Duodenal mucosa (tissue), 2 donors: ENCODE measurements around the gene ATXN10.

ENCODE experiments used
- H3K27ac ChIP-seq: one replicate; pipeline ENCODE4 v1.7.0; 2013; ENCODE audit warnings: low read depth, low read length
- H3K27me3 ChIP-seq, 2 donors: one replicate each; pipeline ENCODE4 v1.7.0; 2013; ENCODE audit warnings: low read length in 2 of 2, control low read depth in 1 of 2; ENCODE audit not compliant: insufficient read depth in 2 of 2, control insufficient read depth in 1 of 2
- H3K36me3 ChIP-seq, 2 donors: one replicate each; pipeline ENCODE4 v1.7.0; 2013; ENCODE audit warnings: low read length in 2 of 2, control low read depth in 1 of 2; ENCODE audit not compliant: insufficient read depth in 2 of 2, control insufficient read depth in 1 of 2
- H3K4me1 ChIP-seq, 2 donors: one replicate each; pipeline ENCODE4 v1.7.0; 2013; ENCODE audit warnings: low read length in 2 of 2, control low read depth in 1 of 2; ENCODE audit not compliant: insufficient read depth in 2 of 2, control insufficient read depth in 1 of 2
- H3K4me3 ChIP-seq, 2 donors: one replicate each; pipeline ENCODE4 v1.7.0; 2013; ENCODE audit warnings: low read length in 2 of 2, low read depth in 1 of 2
- H3K9ac ChIP-seq, 2 donors: one replicate each; pipeline ENCODE4 v1.7.0; 2013; ENCODE audit warnings: low read length in 2 of 2, low read depth in 1 of 2
- H3K9me3 ChIP-seq, 2 donors: one replicate each; pipeline ENCODE4 v1.7.0; 2013; ENCODE audit warnings: low read length in 2 of 2, control low read depth in 1 of 2; ENCODE audit not compliant: control insufficient read depth in 1 of 2

The ATXN10 gene

DNA sequence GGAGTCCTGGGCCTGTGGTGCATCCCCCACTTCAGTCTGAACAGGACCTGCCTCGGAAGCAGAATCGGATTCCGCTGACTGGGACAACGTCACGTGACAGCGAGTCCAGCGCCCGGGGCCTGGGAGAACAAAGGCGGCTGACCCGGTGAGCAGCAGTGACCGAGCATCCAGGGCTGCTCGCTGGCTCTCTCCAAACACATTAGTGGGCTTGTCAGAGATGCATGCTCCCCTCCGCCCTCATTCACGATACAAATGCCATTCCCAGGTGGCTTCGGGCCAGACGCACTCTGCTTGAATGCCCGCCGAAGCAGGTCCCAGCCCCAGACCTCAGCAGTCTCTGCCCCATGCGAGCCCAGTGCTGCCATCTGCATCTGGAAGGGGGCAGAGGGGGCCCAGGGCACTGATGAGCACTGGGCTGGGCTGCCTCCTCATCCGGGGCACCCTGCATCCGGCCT, 214.3 kb downstream of the ATXN10 start:
- no peaks in the 10 kb centered on the region for H3K4me1 ChIP-seq
- H3K36me3 ChIP-seq: no peaks in the 10 kb centered on the region
- H3K27ac ChIP-seq: no peak overlapping the region
- H3K4me3 ChIP-seq: no peak overlapping the region
- no peaks in the 10 kb centered on the region for H3K9me3 ChIP-seq
- H3K9ac ChIP-seq: no peak overlapping the region
- H3K27me3 ChIP-seq: peaks cover 9 to 27% of the 10 kb centered on the region in 2 donors

DNA sequence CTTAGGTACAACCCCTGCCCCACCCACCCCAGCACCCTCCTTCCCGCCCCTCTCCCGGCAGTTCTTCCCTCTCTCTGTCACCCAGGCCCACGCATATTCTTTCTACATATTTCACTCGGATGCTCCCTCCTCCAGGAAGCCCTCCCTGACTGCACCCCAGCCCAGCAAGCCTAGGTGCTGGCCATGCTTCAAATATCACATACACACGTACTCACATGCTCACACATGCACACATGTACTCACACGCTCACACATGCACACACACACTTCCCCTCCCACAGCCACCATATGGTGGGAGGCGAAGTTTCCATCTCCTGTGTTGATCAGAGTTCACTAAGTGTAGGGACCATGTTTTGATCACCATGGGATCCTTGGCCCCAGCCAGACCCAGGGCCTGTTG, 214.9 kb downstream of the ATXN10 start:
- no peak overlapping the region for H3K9ac ChIP-seq
- H3K4me1 ChIP-seq: no peaks in the 10 kb centered on the region
- peaks cover 4 to 22% of the 10 kb centered on the region in 2 donors for H3K27me3 ChIP-seq
- H3K36me3 ChIP-seq: no peaks in the 10 kb centered on the region
- no peaks in the 10 kb centered on the region for H3K9me3 ChIP-seq
- H3K4me3 ChIP-seq: no peak overlapping the region
- H3K27ac ChIP-seq: no peak overlapping the region

DNA sequence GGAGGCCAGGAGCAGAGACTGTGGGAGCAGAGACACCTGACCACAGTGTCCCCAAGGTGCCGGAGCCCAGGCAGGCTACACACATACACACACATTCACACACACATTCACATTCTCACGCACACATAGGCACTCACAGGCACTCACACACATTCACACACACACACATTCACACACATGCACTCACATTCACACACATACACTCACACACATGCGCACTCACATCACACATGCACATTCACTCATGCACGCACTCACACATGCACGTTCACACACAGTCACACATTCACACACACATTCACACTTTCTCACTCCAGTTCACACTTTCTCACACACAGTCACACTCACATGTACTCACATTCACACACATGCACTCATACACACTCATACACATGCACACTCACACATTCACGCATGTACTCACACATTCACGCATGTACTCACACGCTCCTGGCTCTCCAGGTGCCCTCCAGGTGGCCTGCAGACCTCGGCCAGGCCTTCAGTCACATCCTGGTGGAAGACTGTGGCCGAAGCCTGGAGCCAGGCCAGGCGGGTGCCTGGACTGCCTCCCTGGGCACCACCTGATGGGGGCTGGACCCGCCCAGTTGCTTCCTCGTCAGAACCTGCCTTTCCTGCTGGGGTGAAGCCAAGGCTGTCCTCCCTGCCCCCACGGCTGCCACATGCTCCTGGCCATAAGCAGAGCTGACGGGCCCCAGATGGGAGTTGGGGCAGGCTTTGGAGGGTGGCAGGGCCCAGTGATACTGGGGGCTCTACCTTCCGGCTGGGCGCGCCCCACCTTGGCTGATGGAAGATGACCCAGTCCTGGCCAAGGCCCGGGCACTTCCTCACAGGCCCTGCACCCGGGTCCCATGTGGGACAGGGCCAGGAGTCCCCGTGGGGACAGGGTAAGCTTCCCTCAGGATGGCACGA, 215.8 kb downstream of the ATXN10 start:
- H3K4me1 ChIP-seq: no peaks in the 10 kb centered on the region
- peaks cover 0 to 20% of the 10 kb centered on the region in 2 donors for H3K27me3 ChIP-seq
- H3K9ac ChIP-seq: no peak overlapping the region
- H3K4me3 ChIP-seq: no peak overlapping the region
- no peak overlapping the region for H3K27ac ChIP-seq
- H3K9me3 ChIP-seq: no peaks in the 10 kb centered on the region
- no peaks in the 10 kb centered on the region for H3K36me3 ChIP-seq

GRCh38 chr22:45888221-45889092, 216.8 kb downstream of the ATXN10 start:
- H3K4me1 ChIP-seq: no peaks in the 10 kb centered on the region
- no peak overlapping the region for H3K9ac ChIP-seq
- H3K9me3 ChIP-seq: no peaks in the 10 kb centered on the region
- H3K27ac ChIP-seq: peak overlapping the region; percentile 10
- H3K36me3 ChIP-seq: no peaks in the 10 kb centered on the region
- H3K4me3 ChIP-seq: no peak overlapping the region
- peaks cover 0 to 12% of the 10 kb centered on the region in 2 donors for H3K27me3 ChIP-seq

- H3K27ac ChIP-seq: no peak overlapping the region
- peaks cover 0 to 10% of the 10 kb centered on the region in 2 donors for H3K27me3 ChIP-seq
- H3K4me1 ChIP-seq: no peaks in the 10 kb centered on the region
- no peak overlapping the region for H3K4me3 ChIP-seq
- H3K9me3 ChIP-seq: no peaks in the 10 kb centered on the region
- H3K9ac ChIP-seq: no peak overlapping the region
- no peaks in the 10 kb centered on the region for H3K36me3 ChIP-seq
Observed at GRCh38 chr22:45889093-45889538, 217.5 kb downstream of the ATXN10 start.

- Histone ChIP-seq H3K4me3 (no peak overlapping the region), H3K27me3 (peaks cover 0 to 10% of the 10 kb centered on the region in 2 donors), H3K27ac (no peak overlapping the region), H3K9me3 (no peaks in the 10 kb centered on the region), H3K9ac (no peak overlapping the region), H3K4me1 (no peaks in the 10 kb centered on the region), H3K36me3 (no peaks in the 10 kb centered on the region)
Observed at GRCh38 chr22:45889539-45890350, 218.1 kb downstream of the ATXN10 start.

GRCh38 chr22:45890351-45890635, 218.7 kb downstream of the ATXN10 start:
- no peaks in the 10 kb centered on the region for H3K4me1 ChIP-seq
- H3K27me3 ChIP-seq: peaks cover 0 to 10% of the 10 kb centered on the region in 2 donors
- H3K27ac ChIP-seq: no peak overlapping the region
- H3K9ac ChIP-seq: no peak overlapping the region
- no peaks in the 10 kb centered on the region for H3K9me3 ChIP-seq
- no peak overlapping the region for H3K4me3 ChIP-seq
- no peaks in the 10 kb centered on the region for H3K36me3 ChIP-seq

DNA sequence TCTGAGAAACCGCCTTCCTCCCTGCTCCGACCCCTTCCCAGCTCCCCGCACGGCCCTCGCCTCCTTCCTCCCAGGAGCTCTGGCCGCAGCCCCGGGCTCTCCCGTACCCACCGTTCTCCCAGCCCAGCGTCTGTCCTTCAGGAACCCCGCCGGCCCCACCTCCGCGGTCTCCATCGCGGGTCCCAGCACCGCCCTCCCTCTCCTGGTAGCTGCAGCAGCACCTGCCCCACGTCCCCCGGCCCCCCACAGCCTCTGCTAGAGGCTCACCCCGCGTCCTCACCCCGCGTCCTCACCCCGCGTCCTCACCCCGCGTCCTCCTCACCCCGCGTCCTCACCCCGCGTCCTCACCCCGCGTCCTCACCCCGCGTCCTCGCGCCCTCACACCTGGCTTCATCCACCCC, 219.4 kb downstream of the ATXN10 start:
- H3K27me3 ChIP-seq: peaks cover 0 to 10% of the 10 kb centered on the region in 2 donors
- no peak overlapping the region for H3K27ac ChIP-seq
- no peak overlapping the region for H3K4me3 ChIP-seq
- H3K9ac ChIP-seq: no peak overlapping the region
- H3K9me3 ChIP-seq: no peaks in the 10 kb centered on the region
- no peaks in the 10 kb centered on the region for H3K4me1 ChIP-seq
- H3K36me3 ChIP-seq: no peaks in the 10 kb centered on the region

- Histone ChIP-seq H3K27me3 (peaks cover 0 to 10% of the 10 kb centered on the region in 2 donors), H3K27ac (no peak overlapping the region), H3K4me3 (no peak overlapping the region), H3K9ac (no peak overlapping the region), H3K9me3 (no peaks in the 10 kb centered on the region), H3K4me1 (no peaks in the 10 kb centered on the region), H3K36me3 (no peaks in the 10 kb centered on the region)
Observed at GRCh38 chr22:45891471-45891995, 219.9 kb downstream of the ATXN10 start.
